Sigmoid colon (tissue), 7 donors: ENCODE results near the gene NKX2-2. TPM values are rescaled to one million over a fixed set of nuclear protein-coding genes. Genes with fewer than 3 reads are reported as not detected.
A peak's percentile ranks its signal among the peaks of the same experiment; 100 is the strongest.

Experiments used
- DNase-seq: peaks from one replicate; pipeline ENCODE4 v3.0.0-alpha.2; 2019
- H3K27ac ChIP-seq, 4 donors: fragments of 200-600 bp; sonication (generic); one replicate each; pipeline ENCODE4 v1.5.1; 2016 to 2019; ENCODE audit warnings: mild to moderate bottlenecking in 1 of 4
- H3K27me3 ChIP-seq, 3 donors: fragments of 200-600 bp; sonication (generic); one replicate each; pipeline ENCODE4 v1.5.1; 2019; ENCODE audit warnings: mild to moderate bottlenecking in 1 of 3
- H3K36me3 ChIP-seq, 4 donors: fragments of 200-600 bp; sonication (generic); one replicate each; pipeline ENCODE4 v1.5.1; 2016 to 2019
- H3K4me1 ChIP-seq, 4 donors: fragments of 200-600 bp; sonication (generic); one replicate each; pipeline ENCODE4 v1.5.1; 2017 to 2019
- H3K4me3 ChIP-seq, 4 donors: fragments of 200-600 bp; sonication (generic); one replicate each; pipeline ENCODE4 v1.5.1; 2017 to 2019; ENCODE audit warnings: mild to moderate bottlenecking in 2 of 4, moderate library complexity in 1 of 4
- H3K9me3 ChIP-seq, 4 donors: fragments of 200-600 bp in 3 of 4; sonication (generic) in 3 of 4; one replicate each; pipeline versions ENCODE4 v1.5.1 to v1.6.1; 2013 to 2019
- CTCF ChIP-seq, 4 experiments: fragments of 450-650 bp in 3 of 4; fragments of 200-600 bp in 1 of 4; IDR thresholded peaks; one replicate each; pipeline ENCODE4 v1.5.1; 2016 to 2019; ENCODE audit warnings: antibody characterized with exemption in 4 of 4, mild to moderate bottlenecking in 3 of 4, moderate library complexity in 2 of 4
- EP300 ChIP-seq, 4 donors: sonication (generic); formaldehyde crosslinking; IDR thresholded peaks; one replicate each; pipeline ENCODE4 v1.6.1; 2017; ENCODE audit warnings: antibody characterized with exemption in 4 of 4
- POLR2A ChIP-seq, 2 donors: fragments of 450-650 bp; IDR thresholded peaks; one replicate each; pipeline ENCODE4 v1.6.1; 2016; ENCODE audit warnings: antibody characterized with exemption in 2 of 2, mild to moderate bottlenecking in 2 of 2, moderate library complexity in 2 of 2
- POLR2AphosphoS5 ChIP-seq, 4 donors: sonication (generic); formaldehyde crosslinking; IDR thresholded peaks; one replicate each; pipeline ENCODE4 v1.6.1; 2017; ENCODE audit warnings: antibody characterized with exemption in 4 of 4
- WGBS, 2 donors: extraction: QIAGEN DNeasy Blood & Tissue Kit; methylation state at CpG; one replicate each; pipeline ENCODE4 v1.1.7; 2013; 5-methylcytosine and 5-hydroxymethylcytosine counted together
- intact Hi-C: fragments of 100-400 bp; cut with DNase I; formaldehyde crosslinking; loops from one replicate; pipeline ENCODE4 v1.15.1; 2023
- polyA plus RNA-seq, 3 donors: library from polyadenylated mRNA; stranded (reverse); fragments of 200-250 nt; gene quantifications; one replicate each; pipeline ENCODE4 v1.2.3, GENCODE V29; 2013
- total RNA-seq, 4 donors: library from RNA; depleted of rRNA; stranded (reverse); fragments of >200 nt; gene quantifications; one replicate each; pipeline ENCODE4 v1.1.0, GENCODE V29; 2016
- donor health status: healthy with polysubstance abuse.
- donor health status: Bipolar disorder and iron deficiency.
- donor health status: healthy.

NKX2-2 gene
- total and polyA plus RNA-seq, 7 donors = 0.23 to 0.60 (median 0.46) TPM; not detected in 4

DNA sequence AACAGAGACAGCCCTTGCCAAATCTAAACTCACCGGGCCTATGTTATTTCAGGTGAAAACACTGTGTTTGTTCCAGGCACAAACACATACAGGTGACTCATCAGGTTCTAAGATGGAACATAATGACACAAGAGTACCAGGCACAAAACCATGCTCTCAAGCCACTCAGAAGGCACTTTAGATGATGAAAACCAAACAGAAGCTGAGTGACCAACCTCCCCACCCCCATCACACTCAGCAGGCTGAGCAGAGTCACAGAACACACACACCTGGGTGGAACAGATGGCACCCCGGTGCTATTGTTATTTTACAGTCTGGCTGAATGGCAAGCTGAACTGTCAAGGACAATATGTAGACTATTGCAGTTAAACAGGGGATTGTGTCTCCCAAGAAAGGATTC lies 20.6 kb upstream of the NKX2-2 start:
- Histone ChIP-seq H3K4me1 (no peaks in the 10 kb centered on the region), H3K9me3 (no peaks in the 10 kb centered on the region), H3K36me3 (no peaks in the 10 kb centered on the region), H3K27ac (no peak overlapping the region), H3K27me3 (peaks cover 0 to 31% (median 0%) of the 10 kb centered on the region in 3 donors), H3K4me3 (no peak overlapping the region)
- intact Hi-C loops = no loop called here
- DNase-seq = no peak
- TF ChIP-seq EP300 (IDR thresholded peaks at IDR 0.05) (no peak), POLR2AphosphoS5 (IDR thresholded peaks at IDR 0.05) (no peak), POLR2A (IDR thresholded peaks at IDR 0.05) (no peak), CTCF (IDR thresholded peaks at IDR 0.05) (no peak)
- WGBS, 2 donors = 34 to 63% methylated on average over 2 of the region's 2 CpGs

DNA sequence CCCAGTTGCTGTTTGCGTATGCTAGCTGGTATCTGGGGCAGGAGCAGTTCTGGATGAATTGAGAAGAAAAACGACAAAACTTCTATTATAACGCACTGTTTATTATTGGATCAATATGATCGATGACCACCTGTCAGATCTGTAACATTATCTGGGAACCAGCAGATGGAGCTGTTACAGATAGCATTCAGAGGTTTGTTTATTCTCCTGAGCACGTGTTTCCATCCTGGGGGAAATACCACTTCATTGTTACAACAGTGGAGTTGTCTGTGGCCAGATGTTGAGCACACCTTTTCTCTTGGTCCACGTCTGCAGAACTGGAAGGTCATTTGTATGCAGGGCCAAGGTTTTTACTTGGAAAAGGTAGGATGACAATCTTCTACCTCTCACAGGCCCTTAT lies 16.0 kb upstream of the NKX2-2 start:
- TF ChIP-seq CTCF (IDR thresholded peaks at IDR 0.05) (peak in 1 of 4 experiments; percentile 5), POLR2A (IDR thresholded peaks at IDR 0.05) (no peak), POLR2AphosphoS5 (IDR thresholded peaks at IDR 0.05) (no peak), EP300 (IDR thresholded peaks at IDR 0.05) (no peak)
- DNase-seq = no peak
- Histone ChIP-seq H3K27ac (no peak overlapping the region), H3K9me3 (no peaks in the 10 kb centered on the region), H3K27me3 (peaks cover 0 to 40% (median under 1%) of the 10 kb centered on the region in 3 donors), H3K4me3 (no peak overlapping the region), H3K36me3 (no peaks in the 10 kb centered on the region), H3K4me1 (no peaks in the 10 kb centered on the region)
- intact Hi-C loops = no loop called here
- 33 to 43% methylated on average over 6 of the region's 6 CpGs for WGBS, 2 donors

DNA sequence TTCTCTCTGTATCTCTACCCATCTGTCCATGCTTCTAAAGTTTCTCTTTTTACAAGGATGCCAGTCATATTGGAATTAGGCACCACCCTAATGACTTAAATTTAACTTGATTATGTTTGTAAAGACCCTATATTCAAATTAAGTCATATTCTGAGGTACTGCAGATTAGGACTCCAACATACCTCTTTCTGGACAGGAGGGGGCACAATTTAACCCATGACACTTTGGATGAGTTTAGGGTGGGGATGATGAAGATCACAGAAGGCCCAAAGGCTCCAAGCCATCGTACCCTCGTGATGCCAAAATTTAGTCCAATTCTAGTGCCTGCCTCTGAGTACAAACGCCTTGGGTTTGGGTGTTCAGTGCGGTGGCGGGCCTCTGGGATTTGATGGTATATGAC lies 15.0 kb upstream of the NKX2-2 start:
- TF ChIP-seq CTCF (IDR thresholded peaks at IDR 0.05) (no peak), POLR2A (IDR thresholded peaks at IDR 0.05) (no peak), POLR2AphosphoS5 (IDR thresholded peaks at IDR 0.05) (no peak), EP300 (IDR thresholded peaks at IDR 0.05) (no peak)
- Histone ChIP-seq H3K36me3 (no peaks in the 10 kb centered on the region), H3K4me3 (no peak overlapping the region), H3K27ac (no peak overlapping the region), H3K4me1 (no peaks in the 10 kb centered on the region), H3K9me3 (no peaks in the 10 kb centered on the region), H3K27me3 (peaks cover 6 to 40% (median 10%) of the 10 kb centered on the region in 3 donors)
- intact Hi-C loops = no loop called here
- WGBS, 2 donors = 91 to 93% methylated on average over 5 of the region's 5 CpGs
- no peak for DNase-seq

DNA sequence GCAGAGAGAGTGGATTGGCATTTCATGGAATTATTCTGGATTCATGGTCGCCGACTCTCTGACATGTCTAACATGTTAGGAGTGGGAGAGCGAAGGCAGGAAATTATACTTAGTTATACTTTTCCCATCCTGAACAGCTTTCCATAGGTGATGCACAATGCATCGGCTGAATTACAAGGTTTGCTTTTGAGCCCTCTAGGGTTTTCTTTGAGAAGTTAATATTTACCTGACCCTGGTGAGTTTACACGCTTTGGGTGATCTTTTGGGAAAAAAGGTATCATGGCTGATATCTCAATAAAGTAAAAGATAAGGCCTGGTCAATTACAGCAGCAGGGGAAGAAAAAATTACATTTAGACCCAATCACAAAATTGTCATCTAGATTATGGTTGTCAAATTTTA lies 14.0 kb upstream of the NKX2-2 start:
- no peak for DNase-seq
- intact Hi-C loops = no loop called here
- 67 to 82% methylated on average over 5 of the region's 5 CpGs for WGBS, 2 donors
- Histone ChIP-seq H3K27me3 (peaks cover 15 to 49% (median 18%) of the 10 kb centered on the region in 3 donors), H3K36me3 (no peaks in the 10 kb centered on the region), H3K9me3 (no peaks in the 10 kb centered on the region), H3K4me3 (no peak overlapping the region), H3K4me1 (no peaks in the 10 kb centered on the region), H3K27ac (no peak overlapping the region)
- TF ChIP-seq CTCF (IDR thresholded peaks at IDR 0.05) = no peak
- no peak for TF ChIP-seq POLR2A (IDR thresholded peaks at IDR 0.05)

DNA sequence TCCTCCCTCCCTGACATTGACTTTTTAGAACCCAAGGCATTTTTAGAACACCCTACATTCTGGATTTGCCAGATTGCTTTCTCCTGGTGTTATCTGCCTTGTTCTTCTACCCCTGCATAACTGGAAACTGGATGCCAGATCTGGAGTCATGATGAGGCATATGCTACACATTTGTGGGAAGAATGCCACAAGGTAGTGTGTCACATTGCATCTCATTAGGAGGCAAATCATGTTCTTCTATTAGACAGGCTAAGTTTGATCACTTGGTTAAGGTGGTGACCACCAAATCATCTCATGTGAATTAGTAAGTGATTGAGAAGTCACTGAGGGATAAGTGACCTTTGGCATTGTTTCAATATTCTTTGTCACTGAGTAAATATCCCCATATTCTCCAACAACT lies 12.9 kb upstream of the NKX2-2 start:
- DNase-seq = no peak
- intact Hi-C loops = no loop called here
- Histone ChIP-seq H3K4me1 (peaks cover 0 to 11% (median 8%) of the 10 kb centered on the region in 4 donors), H3K36me3 (no peaks in the 10 kb centered on the region), H3K9me3 (no peaks in the 10 kb centered on the region), H3K27me3 (peaks cover 25 to 55% (median 30%) of the 10 kb centered on the region in 3 donors), H3K27ac (no peak overlapping the region), H3K4me3 (no peak overlapping the region)
- TF ChIP-seq POLR2A (IDR thresholded peaks at IDR 0.05) (no peak), CTCF (IDR thresholded peaks at IDR 0.05) (no peak), POLR2AphosphoS5 (IDR thresholded peaks at IDR 0.05) (no peak), EP300 (IDR thresholded peaks at IDR 0.05) (no peak)
